Liver (tissue), 3 donors: ENCODE measurements around the gene IL12RB2.

Experiments used
- CTCF ChIP-seq: fragments of 150-350 bp; IDR thresholded peaks from 2 replicates; pipeline ENCODE4 v1.5.1; 2017; ENCODE audit warnings: improper control_type of control experiment, low read depth, low read length; ENCODE audit not compliant: missing input control
- HNF4G ChIP-seq: IDR thresholded peaks from 2 replicates; pipeline ENCODE4 v1.6.1; 2016; ENCODE audit warnings: antibody characterized with exemption
- MAX ChIP-seq: IDR thresholded peaks from 2 replicates; pipeline ENCODE4 v1.6.1; 2016; ENCODE audit warnings: antibody characterized with exemption
- donor health status: healthy.
- donor health status: healthy.

- TF ChIP-seq CTCF (no peak), HNF4G (no peak), MAX (no peak)
Measured at GRCh38 chr1:67339623-67340343, 32.1 kb downstream of the IL12RB2 start.
